NCI-H460 (cell line): ENCODE measurements around the gene AADAC. TPM values are rescaled to one million over a fixed set of nuclear protein-coding genes. Genes with fewer than 3 reads are reported as not detected.
"Not testable (repeated sequence)": the region's sequence is repeated elsewhere in the genome, so short reads cannot be mapped to it uniquely, and the experiment has no call there.

ENCODE experiments used
- DNase-seq: peaks from one replicate; pipeline ENCODE4 v3.0.0-alpha.2; 2016; ENCODE audit warnings: low read depth; ENCODE audit errors: extremely low read depth
- total RNA-seq: library from RNA; depleted of rRNA; stranded (reverse); fragments of >200 nt; shearing (Covaris generic); gene quantifications from 2 replicates; pipeline ENCODE4 v1.2.3, GENCODE V29; 2014; rRNA removed

The AADAC gene
- total RNA-seq, 1 experiment from 2014 or later: 7.8 TPM

DNA sequence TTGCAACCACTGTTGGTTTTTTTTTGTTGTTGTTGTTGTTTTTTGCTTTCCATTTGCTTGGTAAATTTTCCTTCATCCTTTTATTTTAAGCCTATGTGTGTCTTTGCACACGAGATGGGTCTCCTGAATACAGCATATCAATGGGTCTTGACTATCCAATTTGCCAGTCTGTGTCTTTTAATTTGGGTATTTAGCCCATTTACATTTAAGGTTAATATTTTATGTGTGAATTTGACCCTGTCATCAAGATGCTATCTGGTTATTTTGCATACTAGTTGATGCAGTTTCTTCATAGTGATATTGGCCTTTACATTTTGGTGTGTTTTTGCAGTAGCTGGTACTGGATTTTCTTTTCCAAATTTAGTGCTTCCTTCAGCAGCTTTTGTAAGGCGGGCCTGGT lies 36.1 kb downstream of the AADAC start:
- DNase-seq: not testable (repeated sequence)

DNA sequence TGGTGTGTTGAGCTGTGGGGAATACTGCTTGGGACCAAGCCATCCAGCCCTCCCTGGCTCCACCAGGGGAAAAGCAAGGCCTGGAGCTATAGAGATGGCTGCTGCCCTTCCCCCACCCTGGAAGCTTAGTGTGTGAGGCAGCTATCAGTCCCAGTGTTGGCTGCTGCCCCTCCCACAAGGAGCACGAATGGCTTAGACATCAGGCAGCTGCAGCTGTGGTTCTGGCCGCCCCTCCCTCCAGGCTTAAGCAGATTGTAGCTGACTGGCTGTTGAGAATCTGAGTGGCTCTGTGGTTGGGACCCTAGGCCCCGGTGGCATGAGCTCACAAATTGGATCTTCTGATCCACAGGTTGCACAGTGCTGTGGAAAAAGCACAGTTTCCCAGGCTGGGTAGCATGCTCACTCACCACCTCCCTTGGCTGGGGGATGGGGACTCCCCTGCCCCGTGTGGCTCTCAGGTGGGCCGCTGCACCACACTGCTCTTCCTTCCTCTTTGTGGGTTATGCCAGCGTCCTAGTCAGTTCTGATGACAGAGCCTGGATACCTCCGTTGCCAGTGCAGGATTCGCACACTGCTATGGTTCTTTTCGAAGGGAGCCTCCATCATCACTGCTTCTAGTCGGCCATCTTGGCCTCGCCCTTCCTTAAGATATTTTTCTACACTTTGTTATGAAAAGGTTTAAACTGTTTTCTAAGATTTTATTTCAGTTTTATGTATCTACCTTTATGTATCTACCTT lies 38.3 kb downstream of the AADAC start:
- DNase-seq: no peak

DNA sequence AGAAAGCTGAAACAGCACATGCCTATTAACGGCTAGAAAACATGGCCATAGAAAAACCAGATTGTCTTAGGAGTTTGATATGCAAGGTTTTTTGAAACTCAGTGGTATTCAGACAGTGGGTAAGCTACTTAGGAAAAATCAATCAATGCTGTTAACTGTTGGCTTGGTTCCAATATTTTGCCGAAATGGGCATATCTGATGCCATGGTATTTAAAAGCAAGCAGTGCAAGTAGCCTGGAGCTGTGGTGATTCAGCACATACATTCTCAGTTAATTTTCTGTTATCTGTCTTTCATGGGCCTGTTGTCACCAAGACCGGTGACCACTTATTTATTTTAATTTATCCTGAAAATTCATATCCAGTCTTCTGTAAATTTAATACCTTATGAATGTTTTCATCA lies 42.2 kb downstream of the AADAC start:
- DNase-seq: no peak

DNA sequence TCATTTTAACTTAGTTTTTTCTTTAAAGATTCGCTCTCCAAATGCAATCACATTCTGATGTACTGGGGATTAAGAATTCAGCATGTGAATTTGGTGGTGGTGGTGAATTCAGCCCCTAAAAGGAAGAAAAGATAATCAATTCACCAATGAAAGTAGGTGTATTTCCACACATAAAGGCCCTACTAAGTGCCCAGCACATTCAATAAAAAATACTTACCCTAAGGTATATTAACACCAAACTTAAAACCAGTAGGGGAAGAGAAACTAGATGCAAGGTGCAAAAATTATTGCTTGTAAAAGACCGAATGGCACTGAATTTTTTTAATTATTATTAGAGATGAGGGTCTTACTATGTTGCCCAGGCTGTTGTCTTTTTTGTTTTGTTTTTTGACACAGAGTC lies 42.7 kb downstream of the AADAC start:
- DNase-seq: no peak

DNA sequence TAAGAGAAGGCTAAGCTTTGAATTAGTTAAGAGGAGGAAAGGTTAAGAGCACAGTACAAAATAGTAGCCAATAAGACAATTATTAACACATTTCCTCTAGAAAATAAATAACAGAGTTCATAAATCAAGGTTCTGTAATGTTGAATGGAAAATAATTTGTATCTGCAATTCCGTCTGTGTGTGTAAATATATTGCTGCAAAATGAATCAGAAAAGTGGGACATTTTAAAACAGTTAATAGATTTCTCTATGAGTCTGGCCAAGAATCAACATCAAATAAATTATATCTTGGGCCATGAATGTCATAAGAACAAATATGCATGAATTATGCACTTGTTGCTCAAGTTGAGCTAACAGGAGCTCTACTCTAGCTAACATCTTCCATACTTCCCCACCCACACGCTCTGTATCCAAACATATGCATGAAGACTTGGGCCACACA lies 45.3 kb downstream of the AADAC start:
- no peak for DNase-seq

DNA sequence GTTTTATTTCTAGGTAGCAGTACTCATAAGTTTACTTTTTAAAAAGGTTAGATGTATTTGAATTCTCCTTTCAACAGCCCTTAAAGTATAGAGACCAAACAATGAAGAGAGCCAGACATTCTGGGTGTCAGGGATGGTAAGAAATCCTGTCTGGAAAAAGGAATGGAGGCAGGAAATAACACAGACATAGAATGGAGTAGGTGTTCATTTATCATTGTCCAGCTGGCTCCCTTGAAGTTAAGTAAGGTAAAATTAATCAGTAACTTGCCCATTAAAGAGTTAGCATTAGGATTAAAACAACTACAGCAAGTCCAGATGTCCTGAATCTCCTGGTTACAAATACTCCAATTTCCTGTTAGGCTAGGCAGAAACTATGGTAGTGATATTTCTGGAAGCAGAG lies 46.0 kb downstream of the AADAC start:
- no peak for DNase-seq

DNA sequence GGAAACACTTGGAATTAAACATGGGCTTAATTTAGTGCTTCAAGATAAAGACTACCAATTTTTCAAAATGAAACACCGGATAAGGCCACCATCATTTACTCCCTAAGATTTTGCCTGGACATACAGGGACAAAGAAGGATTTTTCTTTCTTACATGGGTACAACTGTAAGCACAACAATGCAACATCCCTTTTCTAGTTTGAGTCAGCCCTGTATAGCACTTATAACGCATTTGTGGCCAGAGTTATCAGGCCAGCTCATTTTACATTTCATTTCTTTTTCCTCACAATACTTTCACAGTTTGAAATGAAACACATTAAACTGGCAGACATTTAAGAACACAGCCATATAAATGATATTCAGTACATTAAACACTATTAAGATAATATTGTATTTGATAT lies 49.7 kb downstream of the AADAC start:
- DNase-seq: no peak

DNA sequence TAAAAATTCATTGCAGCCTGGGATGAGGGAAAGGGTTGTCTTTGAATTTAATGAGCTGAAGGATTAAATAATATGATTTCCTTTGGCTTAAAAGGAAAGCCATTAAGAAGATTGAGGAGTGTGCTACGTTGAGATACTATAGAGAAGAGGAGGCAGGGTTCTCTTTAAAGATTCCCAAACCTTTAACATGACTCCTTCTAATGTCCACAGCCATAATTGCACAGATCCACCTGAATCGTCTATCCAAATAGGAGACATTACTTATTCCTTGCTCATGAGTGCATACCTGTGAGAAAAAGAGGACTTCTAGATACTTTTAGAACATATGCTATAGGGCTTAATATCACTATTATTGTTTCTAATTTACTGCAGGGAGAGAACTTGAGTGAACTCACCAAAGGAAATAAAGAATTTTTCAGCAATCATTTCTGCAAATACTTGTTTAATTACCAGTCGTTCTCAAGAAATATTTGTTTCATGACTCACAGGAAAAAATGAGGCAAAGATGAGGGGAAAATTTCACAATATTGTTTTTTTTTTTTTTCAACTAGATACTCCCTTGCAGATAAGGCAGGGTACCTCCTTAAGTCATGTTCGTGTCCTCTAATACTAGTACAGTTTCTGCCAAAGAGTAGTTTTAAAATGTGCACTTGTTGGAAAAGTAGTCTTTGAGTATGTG lies 50.6 kb downstream of the AADAC start:
- DNase-seq: peak; percentile 35

DNA sequence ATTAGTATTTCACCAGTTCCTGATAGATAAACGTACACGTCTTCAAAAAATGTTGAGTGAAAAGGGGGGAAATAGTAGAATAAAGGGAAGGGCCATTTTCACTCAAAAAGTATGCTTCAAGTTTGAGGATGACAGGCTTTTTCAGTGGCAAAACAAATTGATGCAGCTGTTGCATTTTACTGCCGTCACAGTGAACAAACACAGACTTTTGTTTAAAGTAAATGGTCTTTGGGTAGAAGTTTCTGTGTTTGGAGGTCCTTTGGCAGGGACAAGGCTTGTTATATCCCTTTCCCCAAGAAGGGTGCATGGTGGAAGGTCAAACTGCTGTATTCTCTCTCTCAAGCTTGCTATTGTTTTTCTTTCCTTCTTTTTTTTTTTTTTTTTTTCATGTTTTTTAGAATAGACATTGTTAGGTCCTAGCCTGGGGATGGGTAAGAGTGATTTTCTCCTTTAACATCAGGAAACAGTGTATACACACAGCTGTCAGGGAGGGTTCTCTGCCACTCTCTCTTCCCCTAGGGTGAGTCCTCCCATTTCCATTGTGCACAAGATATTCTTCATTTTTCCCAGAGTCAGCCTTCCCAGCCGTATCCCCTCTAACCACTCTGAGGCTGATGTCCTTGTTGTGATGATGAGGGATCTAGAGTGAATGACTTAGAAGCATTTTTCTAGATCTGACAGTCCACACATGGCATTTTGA lies 52.9 kb downstream of the AADAC start:
- no peak for DNase-seq

DNA sequence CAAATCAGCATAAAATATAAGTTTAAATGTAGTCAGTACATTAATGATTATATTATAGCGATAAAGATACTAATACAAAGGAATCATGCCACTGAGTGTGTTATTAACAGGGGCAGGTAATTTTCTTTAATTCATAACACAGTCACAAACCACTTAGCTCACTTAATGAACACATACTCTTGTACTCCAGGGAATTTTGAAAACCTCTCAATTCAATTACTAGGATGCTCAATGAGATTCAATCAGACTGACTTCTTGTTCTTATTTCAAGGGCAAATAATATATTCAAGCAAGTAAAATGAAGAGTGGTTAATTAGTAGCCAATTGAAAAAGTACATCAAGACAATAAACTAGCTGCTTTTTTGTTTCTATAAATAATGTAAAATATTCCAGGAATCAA lies 53.8 kb downstream of the AADAC start:
- DNase-seq: no peak

DNA sequence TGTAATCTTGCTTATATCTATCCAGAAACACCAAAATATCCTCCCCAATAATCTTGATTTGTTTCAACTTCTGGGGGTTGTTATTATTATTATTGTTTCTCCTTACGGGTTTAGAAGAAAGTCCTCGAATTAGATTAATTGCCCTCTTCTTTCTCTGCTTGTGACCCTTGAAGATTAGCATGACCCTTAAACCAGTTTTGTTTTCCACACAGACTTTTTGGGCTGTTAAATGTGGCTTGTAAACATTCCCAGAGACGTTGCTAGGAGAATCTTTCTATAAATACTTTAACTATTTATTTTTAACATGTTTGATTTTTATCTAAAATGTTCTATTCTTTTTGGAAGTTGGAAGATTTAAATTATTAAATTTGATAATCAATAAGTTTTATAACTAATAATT lies 55.3 kb downstream of the AADAC start:
- no peak for DNase-seq

DNA sequence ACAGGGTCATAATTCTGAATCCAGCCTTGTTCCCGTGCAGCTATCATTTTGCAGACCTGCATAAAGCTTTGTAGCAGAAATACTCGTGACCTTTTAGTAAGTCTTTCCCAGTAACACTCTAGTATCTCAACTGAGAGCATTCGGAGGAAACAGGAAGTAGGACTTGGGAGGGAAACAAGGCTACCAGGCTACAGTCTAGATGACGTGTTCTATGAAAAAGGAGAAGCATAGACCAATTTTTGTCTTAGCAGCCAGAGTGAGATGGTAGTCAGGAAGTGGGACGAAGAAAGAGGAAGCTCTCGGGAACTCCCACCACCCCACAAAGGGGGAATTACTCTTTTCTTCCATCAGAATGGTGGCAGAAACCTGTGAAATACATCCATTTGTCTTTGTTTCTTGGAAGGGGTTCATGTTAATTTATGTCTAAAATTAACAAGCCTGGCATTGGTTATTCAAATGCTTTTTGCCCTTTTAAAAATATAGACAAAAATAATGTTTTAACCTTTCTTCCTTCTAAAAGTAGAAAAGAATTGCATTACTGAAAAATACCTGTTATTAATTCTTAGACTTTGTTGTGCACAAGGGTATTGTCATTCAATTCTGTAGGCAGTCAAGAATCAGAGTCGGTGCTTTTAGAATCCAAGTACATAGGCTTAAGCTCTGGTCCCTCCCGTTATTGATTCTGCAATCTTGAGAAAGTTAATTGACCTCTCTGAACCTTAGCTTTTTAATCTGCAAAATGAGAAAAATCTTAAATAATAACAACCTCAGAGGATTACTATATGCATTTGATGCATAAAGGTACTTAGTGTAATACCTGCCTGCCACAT lies 57.9 kb downstream of the AADAC start:
- DNase-seq: no peak

DNA sequence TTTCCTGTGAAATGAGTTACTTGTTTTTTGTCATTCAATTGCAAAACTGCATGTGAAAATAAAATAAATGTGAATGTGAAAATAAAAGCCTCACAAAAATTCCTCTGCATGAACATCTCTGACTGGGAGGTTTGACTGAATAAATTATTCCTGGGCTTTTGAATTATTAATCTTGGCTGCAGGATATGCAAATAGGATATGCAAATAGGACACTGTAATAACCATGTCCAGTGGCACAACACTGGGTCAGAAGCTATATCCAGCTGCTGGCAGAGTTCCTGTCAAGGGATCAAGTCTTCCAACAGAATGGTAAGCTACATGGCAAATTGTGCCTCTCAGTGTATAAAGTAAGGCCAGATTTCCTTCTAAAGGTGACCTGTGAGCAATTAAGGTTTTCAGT lies 59.5 kb downstream of the AADAC start, which contains the start of gene SUCNR1:
TSS of gene SUCNR1 (plus strand) at position 246 of the 400 bp plus-strand sequence. CDS start 6,250 bp downstream, outside the sequence.
- no peak for DNase-seq

DNA sequence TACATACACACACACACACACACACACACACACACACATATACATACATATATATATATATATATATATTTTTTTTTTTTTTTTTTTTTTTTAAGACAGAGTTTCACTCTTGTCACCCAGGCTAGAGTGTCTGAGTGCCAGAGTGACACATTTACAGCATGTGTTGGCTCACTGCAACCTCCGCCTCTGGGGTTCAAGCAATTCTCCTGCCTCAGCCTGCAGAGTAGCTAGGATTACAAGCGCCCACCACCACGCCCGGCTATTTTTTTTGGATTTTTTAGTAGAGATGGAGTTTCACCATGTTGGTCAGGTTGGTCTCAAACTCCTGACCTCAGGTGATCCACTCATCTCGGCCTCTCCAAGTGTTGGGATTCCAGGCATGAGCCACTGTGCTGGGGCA lies 60.2 kb downstream of the AADAC start:
- DNase-seq: not testable (repeated sequence)

DNA sequence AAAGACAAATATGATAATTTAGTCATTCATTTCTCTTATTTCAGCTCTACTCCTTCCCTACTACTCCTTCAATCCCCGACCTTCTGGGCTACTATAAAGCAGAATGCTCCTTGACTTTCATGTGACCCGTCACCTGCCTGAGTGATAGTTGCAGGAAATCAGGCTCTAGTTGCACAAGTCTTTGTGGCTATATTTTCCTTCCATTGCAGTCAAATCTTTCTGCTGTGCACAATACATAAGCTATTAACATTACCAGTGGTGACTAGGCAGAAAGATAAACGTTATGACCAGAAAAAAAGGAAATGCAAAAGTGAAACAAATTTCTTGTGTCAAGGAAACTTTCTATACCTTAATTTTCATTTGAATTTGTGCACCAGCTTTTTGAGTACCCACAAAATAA lies 61.8 kb downstream of the AADAC start:
- no peak for DNase-seq

DNA sequence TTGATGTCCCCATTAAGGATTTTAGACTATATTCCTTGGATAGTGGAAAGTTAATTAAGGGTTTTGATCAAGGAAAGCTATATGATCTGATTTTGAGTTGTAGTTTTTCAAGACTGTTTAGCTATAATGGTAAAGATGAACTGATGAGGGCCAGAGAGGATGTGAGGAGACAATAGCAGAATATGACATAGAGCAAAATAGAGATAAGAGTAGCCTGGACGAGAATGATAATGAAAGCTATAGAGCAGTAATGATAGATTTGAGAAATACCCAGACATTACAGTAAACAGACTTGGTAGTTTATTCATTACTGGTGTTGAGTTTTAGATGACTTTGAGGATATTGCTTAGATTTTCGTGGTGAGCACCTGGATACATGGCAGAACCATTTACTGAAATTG lies 63.4 kb downstream of the AADAC start:
- no peak for DNase-seq

Other genes starting within 250 kb of the AADAC start
- not detected in 2 replicates for gene AADACL2, start 80.2 kb upstream of the AADAC start, total RNA-seq
- gene SUCNR1, start 59.5 kb downstream of the AADAC start, total RNA-seq: 3.3 and 3.8 TPM in 2 replicates